HG03139 (cell line): Measurements from ENCODE around the gene SOCS7.

ENCODE experiments used
- ATAC-seq: cut with Tn5 transposase; IDR thresholded peaks from one replicate; pipeline ENCODE4 v1.9.1; 2021; ENCODE audit not compliant: unreplicated experiment

Gene SOCS7

DNA sequence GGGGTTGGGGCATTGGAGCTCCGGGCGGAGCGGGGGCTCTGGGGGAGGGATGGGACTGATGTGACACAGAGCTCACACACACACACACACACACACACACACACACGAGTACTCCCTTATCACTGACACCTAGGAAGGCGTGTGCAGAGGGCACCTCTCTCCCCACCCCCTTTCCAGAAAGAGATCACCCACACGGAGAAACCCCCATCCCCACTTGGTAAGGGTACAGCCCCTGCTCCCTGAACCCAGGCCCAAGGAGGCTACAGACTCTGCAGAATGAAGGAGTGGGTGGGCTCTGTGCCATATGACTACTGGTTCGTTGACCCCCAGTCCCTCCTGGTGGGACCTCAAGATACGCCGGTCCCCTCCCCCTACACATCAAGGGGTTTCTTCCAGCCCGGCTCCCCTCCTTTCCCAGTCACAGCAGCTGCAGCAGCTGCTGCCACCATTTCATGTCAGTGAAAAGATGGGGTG, 67.9 kb downstream of the SOCS7 start:
- ATAC-seq, result no peak

DNA sequence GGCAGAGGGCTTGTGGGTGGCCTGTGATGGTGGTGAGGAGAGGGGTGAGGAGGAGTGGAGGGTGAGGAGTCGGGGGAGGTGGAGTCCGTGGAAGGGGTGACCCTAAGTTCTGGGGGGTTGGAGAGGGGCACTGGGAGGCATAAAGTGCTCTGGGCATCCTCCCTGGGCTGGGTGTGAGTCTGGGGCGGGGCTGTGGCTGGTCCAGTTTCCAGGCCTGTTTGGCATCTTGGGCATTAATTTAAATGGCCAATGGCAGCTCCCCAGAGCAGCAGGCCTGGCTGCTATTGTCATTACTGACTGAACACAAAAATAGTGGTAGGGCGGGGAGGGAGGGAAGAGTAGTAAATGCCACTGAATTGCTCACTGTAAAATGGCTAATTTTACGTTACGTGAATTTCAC, 68.9 kb downstream of the SOCS7 start:
- no peak for ATAC-seq

DNA sequence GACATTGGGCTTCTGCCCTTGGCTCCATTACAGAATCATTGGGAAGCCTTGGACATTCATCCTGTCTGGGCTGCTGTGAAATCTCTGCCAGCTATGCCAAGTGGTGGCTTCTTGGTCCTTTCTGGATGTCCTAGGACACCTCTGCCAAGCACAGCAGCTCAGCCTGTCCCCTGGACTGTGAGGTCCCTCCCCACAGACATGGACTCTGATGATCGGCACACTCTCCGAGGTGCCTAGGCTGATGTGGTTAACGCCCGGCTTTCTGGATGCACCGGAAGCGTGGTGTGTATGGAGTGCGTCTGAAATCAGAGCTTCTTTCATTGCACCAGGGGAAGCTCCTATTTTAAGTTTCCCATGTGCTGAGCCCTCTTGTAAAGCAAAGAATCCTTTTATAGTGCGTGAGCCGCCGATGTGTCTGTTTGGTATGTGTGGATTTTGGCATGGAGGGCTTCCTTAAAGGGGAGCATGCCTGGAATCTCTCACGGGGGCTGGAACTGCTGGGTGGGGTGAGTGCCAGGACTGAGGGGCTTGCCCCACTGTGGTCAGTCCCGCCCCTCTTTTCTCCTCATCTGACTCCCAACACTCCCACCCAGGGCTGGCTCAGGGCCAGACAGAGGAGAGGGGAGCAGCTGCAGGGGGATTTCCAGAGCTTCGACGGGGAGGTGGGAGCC, 69.7 kb downstream of the SOCS7 start:
- ATAC-seq, result no peak

DNA sequence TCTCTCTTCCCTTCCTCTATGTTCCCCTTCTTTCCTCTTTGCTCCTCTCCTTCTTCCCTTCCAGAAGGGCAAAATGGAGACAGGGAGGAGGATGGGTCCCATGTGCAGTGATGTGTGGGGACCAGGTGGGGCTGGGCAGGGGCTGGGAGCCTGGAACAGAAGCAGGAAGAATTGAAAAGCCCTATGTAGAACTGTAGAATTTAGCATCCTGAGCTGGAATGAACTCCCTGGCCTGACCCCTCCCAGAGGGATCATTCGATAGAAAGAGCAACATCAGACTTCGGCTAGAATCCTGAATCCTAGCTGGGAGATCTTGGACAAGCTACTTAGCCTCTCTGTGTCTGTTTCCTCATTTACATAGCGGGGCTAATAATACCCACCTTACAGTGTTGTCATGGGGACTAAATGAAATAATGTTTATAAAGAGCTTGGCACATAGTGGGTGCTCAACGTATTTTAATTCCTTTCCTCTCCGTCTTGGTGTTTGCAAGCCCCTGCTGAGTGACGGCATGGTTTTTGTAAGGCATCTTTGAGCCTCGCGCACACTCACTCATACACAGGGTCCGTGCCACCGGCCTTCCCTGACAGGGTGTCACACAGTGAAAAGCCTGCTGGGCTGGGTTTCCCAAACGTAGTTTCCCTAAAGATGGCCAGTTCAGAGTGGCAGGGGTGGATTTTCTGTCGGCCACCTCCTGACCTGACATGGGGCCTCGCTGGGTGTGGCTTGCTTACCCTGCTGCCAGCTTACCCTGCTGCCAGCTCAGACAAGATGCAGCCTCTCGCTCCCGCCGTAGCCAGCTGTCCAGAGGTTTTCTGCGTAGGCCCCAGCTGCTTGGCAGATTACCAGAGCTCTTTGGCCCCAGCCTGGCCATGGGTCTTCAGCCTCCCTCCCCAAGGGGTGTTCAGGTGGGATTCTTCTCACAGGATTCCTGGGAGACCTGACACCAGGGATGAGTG, 70.5 kb downstream of the SOCS7 start:
- ATAC-seq, result no peak

DNA sequence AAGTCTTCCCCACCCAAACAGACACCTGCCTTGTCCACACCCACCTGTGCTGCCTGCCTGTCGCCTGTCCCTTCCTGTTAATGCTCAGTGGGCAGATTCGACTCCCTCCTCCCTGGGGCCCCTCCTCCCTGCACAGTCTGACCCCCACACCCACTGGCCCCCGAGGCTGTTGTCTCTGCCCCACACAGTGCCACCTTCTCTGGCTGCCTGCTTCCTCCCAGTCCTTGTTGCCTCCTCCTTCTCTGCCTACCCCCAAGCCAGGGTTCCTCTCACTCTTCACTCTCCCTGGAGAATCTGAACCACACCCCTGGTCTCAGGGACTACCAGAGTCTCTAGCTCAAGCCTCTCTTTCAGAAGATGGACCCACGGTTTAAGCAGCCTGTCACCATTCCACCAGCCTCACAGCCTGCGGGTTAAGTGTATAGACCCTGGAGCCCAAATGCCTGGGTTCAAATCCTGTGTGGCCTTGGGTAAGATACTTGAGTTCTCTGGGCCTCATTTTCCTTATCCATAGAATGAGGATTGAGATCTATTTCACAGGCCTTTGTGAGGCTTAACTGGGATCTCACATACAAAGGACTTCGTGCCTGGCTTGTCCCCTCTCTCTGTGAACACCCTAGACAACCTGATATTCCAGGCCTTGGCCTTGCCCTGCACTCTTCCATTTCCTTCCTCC, 72.8 kb downstream of the SOCS7 start:
- ATAC-seq, result no peak

DNA sequence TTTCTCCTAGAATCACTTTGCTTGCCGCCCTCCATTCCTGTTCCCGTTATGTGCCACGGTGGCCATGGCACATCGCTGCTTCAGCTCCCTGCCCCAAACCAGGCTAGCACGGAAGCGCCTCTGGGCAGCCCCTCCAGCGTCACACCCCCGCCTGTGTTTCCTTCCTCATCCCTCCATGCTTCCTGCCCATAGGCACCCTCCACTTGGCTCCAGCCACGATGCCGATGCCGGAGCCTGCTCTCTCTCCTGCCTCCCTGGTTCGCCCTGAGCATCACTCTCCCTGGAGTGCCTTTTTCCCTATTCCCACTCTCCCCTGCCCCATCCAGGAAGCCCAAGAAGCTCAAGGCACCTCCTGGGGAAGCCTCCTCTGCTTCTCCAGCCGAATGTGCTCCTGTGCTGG, 73.4 kb downstream of the SOCS7 start:
- ATAC-seq, result no peak

DNA sequence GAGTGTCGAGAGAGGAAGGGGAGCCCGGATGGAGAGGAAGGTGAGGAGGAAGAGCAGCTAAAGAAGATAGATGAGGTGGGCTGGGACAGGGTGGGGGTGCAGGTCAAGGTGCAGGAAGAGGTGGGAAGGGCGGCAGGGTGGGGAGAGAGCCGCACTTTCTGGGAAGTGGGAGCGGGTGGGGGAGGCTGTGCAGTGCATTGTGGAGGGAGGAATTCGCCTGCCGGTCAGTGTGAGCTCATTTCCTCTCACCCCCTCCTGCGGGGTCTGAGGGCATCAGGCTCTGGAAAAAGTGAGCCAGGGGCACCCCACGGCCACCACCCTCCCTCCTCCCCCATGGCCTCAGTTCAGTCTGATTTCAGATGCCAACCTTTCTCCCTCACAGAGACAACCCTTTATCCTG, 74.1 kb downstream of the SOCS7 start:
- ATAC-seq, result no peak

DNA sequence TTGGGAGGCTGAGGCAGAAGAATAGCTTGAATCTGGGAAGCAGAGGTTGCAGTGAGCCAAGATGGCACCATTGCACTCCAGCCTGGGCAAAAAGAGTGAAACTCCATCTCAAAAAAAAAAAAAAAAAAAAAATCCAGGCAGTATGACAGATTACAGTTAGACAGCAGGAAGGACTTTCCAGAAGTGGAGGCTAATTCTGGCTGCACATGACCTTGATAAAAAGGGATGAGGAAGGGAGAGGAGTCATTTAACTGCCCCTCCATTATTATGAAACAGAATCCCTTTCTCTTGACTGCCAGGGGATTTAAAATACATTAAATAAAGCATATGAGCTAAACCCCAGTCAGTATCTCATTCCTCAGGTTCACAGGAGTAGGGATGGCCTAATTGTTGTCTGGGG, 74.8 kb downstream of the SOCS7 start:
- no peak for ATAC-seq

DNA sequence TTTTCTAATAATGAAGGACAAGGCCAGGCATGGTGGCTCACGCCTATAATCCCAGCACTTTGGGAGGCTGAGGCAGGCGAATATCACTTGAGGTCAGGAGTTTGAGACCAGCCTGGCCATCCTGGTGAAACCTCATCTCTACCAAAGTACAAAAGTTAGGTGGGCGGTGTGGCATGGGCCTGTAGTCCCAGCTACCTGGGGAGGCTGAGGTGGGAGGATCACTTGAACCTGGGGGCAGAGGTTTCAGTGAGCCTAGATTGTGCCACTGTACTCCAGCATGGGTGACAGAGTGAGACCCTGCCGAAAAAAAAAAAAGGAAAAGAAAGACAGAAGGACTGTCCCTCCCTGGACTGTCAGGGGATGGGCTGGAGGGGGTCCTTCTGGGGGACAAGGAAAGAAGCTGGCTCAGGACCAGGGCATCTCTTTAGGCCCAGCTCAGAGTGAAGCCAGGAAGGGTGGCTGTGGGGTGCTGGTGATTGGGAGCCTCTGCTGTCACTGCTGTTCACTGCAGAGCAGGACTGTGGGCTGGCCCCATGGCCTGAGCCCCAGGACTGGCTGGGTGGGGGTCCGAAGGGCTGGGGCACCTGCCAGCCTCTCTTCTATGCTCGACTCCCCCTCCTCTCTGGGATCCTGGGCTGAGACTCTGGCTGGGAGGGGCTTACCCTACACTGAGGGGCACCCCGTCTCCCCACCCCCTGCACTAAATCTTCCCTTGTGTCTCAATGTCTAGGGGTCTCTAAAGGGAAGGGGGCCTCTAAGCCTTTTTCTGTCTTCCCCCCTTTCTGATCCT, 75.7 kb downstream of the SOCS7 start:
- no peak for ATAC-seq

DNA sequence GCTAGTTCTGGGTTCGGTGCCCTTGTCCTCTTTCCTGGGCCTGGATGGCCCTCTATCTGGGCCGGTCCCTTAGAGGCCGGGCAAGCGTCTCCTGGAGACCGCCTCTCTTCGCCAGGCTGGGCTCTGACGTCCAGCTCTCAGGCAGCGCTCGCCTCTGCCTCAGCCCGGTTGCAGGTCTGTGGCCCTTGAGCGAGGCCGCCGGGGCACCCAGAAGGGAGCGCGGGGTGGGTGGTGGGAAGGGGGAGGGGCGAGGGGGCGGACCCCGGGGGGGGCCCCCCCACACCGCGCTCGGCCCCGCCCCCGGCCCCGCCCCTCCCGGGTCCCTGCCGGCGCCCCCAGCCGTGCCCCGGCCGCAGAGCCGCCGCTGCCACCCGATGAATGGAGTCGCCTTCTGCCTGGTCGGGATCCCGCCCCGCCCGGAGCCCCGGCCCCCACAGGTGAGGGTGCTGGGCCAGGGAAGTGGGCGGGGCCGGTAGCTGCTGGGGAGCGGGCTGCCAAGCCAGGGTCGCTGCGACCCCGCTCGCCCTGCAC, 76.5 kb downstream of the SOCS7 start, which contains the start of gene ARHGAP23:
Gene ARHGAP23, plus strand, starts transcription at position 353 of the 531 bp plus-strand sequence. Its CDS starts 22 bp downstream, at position 375.
- no peak for ATAC-seq

DNA sequence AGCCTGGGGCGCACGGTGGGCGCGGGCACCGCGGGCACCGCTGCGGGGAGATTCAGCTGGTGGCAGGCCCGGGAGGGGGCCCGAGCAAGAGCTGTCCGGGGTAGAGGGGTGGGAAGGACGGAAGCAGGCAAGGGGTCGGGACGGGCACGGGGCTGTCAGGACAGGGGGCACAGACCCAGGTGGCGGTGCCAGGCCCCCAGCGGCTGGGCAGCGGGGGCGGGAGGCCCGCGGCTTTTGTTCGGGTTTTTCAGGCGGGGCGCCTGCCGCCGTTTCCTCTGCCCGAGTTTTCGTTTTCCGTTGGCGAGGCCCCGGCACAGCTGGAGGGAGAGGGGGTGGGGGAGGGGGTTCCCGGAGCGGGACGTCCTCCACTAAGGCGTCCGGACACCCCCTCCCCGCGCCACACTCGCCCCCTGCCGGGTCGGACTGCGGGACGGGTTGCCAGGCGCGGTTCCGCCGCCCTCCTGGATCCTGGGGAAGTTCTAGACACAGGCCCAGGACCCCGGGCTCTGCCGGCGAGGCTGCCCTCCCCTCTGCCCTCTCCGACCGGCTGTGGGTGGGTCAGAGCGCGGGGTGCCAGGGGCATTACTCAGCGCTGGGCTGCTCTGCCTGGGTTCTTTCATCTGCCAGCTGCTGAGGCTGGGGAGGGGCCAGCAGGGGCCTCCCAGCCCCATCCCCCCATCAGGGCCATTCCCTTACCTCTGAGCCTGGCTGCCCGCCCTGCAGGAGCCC, 77.2 kb downstream of the SOCS7 start:
- ATAC-seq, result no peak

DNA sequence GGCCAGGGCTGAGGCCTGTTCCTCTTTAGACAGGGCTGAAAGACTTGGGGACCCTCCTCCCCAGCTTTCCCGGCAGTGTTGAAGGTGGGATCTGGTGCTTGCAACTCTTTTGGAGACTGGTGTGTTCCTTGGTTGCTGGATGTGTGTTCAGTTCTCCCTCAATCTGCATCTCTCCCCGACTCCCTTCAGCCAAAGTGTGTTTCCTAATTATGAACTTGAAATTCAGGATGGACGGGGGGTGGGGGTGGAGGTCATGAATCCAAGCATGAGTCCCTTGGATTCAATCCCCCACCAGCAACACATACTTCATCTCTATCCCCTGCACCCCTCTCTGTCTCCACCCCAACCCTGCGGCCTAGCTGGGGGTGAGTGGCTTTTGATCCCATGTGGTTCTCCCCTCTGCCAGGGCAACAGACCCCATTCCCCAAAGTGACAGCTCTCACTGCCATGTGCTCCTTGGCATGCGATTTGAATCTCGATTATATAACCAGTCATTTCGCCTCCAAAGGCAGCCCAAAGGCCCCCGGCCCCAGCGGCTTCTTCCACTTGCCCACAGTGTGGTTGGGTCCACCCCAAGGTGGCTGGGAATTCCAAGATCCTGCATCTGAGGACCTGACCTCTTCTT, 77.9 kb downstream of the SOCS7 start:
- ATAC-seq, result no peak

DNA sequence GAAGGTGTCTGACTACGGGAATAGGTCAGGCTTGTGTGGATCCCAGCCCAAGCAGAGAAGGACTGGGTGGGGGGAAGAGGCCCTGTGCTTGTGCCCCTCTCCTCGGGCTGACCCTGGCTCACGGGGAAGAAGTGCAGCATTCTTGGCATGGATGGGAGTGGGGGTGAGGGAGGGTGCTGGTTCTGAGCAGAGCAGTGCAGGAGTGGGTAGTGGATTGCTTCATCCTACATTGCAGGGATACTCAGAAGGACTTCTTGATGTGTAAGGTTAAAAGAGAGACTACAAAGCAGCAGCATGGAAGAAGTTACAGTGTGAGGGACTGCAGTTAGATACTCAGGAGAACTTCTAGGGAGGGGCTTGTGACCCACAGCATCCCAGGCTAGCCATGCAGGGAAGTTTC, 78.7 kb downstream of the SOCS7 start:
- ATAC-seq, result no peak

DNA sequence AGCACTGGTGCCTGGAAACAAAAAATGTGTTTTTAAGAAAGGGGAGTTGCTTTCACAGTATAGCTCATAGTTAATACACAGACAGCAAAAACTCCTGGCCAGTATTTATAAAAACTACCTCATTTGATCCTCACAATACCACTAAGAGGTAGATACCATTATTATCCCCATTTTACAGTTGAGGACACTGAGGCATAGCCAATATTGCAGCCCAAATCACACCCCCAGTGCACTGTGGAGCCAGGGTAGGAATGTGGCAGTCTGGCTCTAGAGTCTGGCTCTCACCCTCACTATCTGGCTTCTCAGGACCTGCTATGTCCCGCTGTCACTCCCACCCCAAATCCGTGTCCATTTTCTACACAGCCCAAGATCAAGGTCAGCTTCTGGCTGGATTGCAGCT, 79.2 kb downstream of the SOCS7 start:
- no peak for ATAC-seq

DNA sequence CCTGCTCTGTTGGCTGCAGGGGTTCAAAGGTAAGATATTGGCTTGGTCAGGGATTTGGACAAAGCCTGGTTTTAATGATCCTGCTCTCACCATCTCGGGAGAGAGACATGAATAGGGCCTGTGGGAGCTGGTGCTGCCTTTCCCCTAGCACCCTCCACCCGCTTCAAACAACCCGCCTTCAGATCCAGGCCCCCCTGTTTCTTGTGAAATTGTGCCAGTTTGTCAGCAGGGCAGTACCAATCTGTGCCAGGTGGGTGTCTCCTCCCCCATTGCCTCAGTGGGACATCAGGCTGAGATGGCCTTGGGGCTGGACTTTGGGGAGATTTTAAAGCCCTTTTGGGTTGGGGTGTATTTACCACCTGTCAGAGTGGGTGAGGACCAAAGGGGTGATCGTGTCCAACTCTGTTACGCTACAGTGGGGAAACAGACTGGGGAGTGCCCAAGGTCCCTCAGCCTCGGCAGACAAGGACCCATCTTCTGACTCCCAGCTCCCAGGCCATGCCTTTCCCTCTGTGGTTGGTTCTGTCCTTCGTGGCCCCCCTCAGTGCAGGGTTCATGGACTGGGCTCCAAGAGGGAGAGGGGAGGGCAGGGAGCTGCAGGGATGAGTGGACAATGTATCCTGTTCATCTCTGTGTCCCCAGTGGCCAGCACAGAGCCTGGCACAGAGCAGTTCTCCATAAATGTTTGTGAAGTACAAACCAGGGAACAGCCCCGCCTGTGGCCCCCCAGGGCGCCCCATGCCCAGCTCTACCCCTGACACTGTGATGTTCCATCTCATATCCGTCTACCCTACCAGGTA, 79.9 kb downstream of the SOCS7 start:
- no peak for ATAC-seq

DNA sequence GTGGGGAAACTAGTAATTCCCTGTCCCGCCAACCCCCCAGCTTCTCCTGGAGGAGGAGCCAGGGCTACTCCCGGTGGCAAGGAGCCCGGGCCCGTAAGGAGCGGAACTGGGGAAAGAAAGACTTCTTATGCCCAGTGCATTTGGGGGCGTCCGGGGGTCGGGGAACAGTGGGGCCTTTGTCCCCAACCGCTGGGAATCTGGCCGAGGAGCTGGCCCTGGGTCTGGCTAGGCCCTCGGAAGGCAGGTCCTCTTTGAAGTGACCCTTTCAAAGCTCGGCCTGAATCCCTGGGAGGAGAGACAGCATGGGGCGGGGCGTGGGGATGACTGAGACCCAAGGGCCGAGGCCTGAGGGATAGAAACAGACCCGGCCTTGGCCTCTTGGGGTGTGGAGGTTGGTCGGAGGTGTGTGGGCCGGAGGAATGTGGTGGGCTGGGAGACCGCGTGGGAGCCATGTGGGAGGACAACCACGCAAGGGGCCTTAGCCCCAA, 82.6 kb downstream of the SOCS7 start:
- no peak for ATAC-seq

DNA sequence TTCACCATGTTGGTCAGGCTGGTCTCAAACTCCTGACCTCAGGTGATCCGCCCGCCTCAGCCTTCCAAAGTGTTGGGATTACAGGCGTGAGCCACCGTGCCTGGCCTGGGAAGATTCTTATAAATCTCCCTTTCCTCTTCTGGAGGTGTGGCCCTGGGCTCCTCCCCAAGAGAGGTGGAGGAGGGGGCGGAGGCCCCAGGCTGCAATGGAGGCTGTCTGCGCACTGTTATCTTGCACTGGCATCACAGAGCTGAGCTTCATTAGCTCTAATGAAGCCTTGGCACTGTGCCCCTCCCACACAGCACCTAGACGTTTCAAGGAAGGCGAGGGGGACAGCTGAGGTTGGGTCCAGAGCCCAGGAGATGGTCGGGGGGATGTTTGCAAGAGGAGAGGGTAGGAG, 84.2 kb downstream of the SOCS7 start:
- ATAC-seq, result no peak

DNA sequence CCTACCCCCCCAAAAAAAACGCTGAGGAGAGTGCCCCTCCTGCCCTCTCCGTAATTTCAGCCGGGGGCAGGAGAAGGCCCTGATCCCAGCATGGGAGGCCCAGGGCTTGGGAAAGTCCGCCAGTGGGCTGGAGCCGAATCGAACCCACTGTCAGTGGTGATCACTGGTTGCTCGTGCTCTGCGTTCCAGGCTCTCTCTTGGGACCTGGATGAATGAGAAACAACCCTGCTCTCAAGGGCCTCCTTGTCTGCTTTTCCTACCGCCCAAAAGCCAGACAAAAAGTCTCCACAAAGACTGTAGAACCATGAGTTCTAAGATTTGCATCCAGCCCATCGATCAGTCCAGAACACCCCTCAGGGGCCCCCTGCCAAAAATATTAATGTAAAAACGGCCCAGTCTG, 84.7 kb downstream of the SOCS7 start:
- no peak for ATAC-seq
